Tibial nerve (tissue), 4 donors: ENCODE measurements around the gene INSIG1. TPM values are rescaled to one million over a fixed set of nuclear protein-coding genes. Genes with fewer than 3 reads are reported as not detected.

Experiments
- DNase-seq, 2 donors: peaks; one replicate each; pipeline ENCODE4 v3.0.0-alpha.2; 2019; ENCODE audit warnings: low spot score in 2 of 2
- H3K27ac ChIP-seq, 4 donors: fragments of 200-600 bp; sonication (generic) in 3 of 4; one replicate each; pipeline ENCODE4 v1.5.1; 2017 to 2019; ENCODE audit warnings: mild to moderate bottlenecking in 1 of 4
- H3K27me3 ChIP-seq, 2 donors: fragments of 200-600 bp; sonication (generic) in 1 of 2; one replicate each; pipeline versions ENCODE4 v1.5.1 to v1.6.0; 2017 to 2019
- H3K36me3 ChIP-seq, 3 donors: fragments of 200-600 bp; sonication (generic); one replicate each; pipeline ENCODE4 v1.5.1; 2018 to 2019
- H3K4me1 ChIP-seq, 4 donors: fragments of 200-600 bp; sonication (generic) in 3 of 4; one replicate each; pipeline ENCODE4 v1.5.1; 2017 to 2019
- H3K4me3 ChIP-seq, 4 donors: fragments of 200-600 bp; sonication (generic) in 3 of 4; one replicate each; pipeline ENCODE4 v1.5.1; 2017 to 2019; ENCODE audit warnings: mild to moderate bottlenecking in 1 of 4, moderate library complexity in 1 of 4
- H3K9me3 ChIP-seq, 4 donors: fragments of 200-600 bp; sonication (generic) in 3 of 4; one replicate each; pipeline ENCODE4 v1.5.1; 2017 to 2019
- EP300 ChIP-seq, 2 donors: sonication (generic); formaldehyde crosslinking; IDR thresholded peaks; one replicate each; pipeline ENCODE4 v1.6.1; 2017; ENCODE audit warnings: antibody characterized with exemption in 2 of 2, mild to moderate bottlenecking in 1 of 2
- POLR2A ChIP-seq, 2 donors: fragments of 450-650 bp; IDR thresholded peaks; one replicate each; pipeline ENCODE4 v1.6.1; 2017; ENCODE audit warnings: antibody characterized with exemption in 2 of 2, mild to moderate bottlenecking in 2 of 2, moderate library complexity in 2 of 2
- WGBS, 2 donors: methylation state at CpG; one replicate each; pipeline ENCODE4 v1.1.5; 2018; 5-methylcytosine and 5-hydroxymethylcytosine counted together
- total RNA-seq, 4 donors: library from RNA; depleted of rRNA; stranded (reverse); fragments of >200 nt; gene quantifications; one replicate each; pipeline ENCODE4 v1.1.0, GENCODE V29; 2016
- TF ChIP-seq, protein P1 (sequence below), 5 experiments: fragments of 200-600 bp in 3 of 5; fragments of 450-650 bp in 2 of 5; sonication (generic) in 3 of 5; IDR thresholded peaks; one replicate each; pipeline ENCODE4 v1.5.1; 2016 to 2019; ENCODE audit warnings: antibody characterized with exemption in 5 of 5, mild to moderate bottlenecking in 3 of 5, moderate library complexity in 2 of 5

INSIG1 gene
- total RNA-seq, 4 donors from 2014 or later = 66.9 to 91.7 (median 80.5) TPM

GRCh38 chr7:155312633-155313032, 15.0 kb downstream of the INSIG1 start:
- no peaks in the 10 kb centered on the region for H3K27me3 ChIP-seq
- no peaks in the 10 kb centered on the region for H3K9me3 ChIP-seq
- no peak for DNase-seq
- 77 to 79% methylated on average over 7 of the region's 7 CpGs for WGBS, 2 donors
- no peak overlapping the region for H3K4me3 ChIP-seq
- H3K4me1 ChIP-seq = no peaks in the 10 kb centered on the region
- no peak overlapping the region for H3K27ac ChIP-seq
- TF ChIP-seq, protein P1, sequence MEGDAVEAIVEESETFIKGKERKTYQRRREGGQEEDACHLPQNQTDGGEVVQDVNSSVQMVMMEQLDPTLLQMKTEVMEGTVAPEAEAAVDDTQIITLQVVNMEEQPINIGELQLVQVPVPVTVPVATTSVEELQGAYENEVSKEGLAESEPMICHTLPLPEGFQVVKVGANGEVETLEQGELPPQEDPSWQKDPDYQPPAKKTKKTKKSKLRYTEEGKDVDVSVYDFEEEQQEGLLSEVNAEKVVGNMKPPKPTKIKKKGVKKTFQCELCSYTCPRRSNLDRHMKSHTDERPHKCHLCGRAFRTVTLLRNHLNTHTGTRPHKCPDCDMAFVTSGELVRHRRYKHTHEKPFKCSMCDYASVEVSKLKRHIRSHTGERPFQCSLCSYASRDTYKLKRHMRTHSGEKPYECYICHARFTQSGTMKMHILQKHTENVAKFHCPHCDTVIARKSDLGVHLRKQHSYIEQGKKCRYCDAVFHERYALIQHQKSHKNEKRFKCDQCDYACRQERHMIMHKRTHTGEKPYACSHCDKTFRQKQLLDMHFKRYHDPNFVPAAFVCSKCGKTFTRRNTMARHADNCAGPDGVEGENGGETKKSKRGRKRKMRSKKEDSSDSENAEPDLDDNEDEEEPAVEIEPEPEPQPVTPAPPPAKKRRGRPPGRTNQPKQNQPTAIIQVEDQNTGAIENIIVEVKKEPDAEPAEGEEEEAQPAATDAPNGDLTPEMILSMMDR (IDR thresholded peaks at IDR 0.05) = no peak
- TF ChIP-seq POLR2A (IDR thresholded peaks at IDR 0.05) (no peak), EP300 (IDR thresholded peaks at IDR 0.05) (no peak)
- H3K36me3 ChIP-seq = peaks cover 3 to 36% (median 9%) of the 10 kb centered on the region in 3 donors

- WGBS, 2 donors = 88 to 90% methylated on average over 8 of the region's 8 CpGs
Observed at GRCh38 chr7:155313096-155313495, 15.4 kb downstream of the INSIG1 start.

DNA sequence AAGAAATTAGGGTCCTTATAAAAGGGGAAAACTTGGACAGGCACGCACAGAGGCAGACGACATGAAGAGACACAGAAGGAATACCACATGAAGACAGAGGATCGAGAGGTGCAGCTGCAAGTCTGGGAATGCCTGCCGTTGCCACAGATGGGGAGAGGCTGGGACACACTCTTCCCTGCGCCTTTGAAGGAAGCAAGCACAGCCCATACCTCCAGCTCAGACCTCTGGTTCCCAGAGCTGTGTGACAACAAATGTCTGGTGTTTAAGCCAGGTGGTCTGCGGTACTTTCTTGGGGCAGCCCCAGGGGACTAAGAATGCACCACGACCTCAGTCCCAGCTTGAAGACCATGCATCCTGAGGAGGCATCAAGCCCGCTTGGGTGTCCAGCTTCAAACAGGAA, 18.3 kb downstream of the INSIG1 start:
- TF ChIP-seq, protein P1 (IDR thresholded peaks at IDR 0.05) = no peak
- no peak for TF ChIP-seq EP300 (IDR thresholded peaks at IDR 0.05)
- 67 to 79% methylated on average over 7 to 8 of the region's 8 CpGs for WGBS, 2 donors

More at GRCh38 chr7:155313096-155313495, 15.4 kb downstream of the INSIG1 start:
- DNase-seq = no peak
- Histone ChIP-seq H3K36me3 (peaks cover 3 to 32% (median 8%) of the 10 kb centered on the region in 3 donors), H3K4me3 (no peak overlapping the region), H3K4me1 (no peaks in the 10 kb centered on the region), H3K9me3 (no peaks in the 10 kb centered on the region), H3K27ac (no peak overlapping the region), H3K27me3 (no peaks in the 10 kb centered on the region)
- TF ChIP-seq EP300 (IDR thresholded peaks at IDR 0.05) (no peak), POLR2A (IDR thresholded peaks at IDR 0.05) (no peak)
- TF ChIP-seq, protein P1 (IDR thresholded peaks at IDR 0.05) = no peak

DNA sequence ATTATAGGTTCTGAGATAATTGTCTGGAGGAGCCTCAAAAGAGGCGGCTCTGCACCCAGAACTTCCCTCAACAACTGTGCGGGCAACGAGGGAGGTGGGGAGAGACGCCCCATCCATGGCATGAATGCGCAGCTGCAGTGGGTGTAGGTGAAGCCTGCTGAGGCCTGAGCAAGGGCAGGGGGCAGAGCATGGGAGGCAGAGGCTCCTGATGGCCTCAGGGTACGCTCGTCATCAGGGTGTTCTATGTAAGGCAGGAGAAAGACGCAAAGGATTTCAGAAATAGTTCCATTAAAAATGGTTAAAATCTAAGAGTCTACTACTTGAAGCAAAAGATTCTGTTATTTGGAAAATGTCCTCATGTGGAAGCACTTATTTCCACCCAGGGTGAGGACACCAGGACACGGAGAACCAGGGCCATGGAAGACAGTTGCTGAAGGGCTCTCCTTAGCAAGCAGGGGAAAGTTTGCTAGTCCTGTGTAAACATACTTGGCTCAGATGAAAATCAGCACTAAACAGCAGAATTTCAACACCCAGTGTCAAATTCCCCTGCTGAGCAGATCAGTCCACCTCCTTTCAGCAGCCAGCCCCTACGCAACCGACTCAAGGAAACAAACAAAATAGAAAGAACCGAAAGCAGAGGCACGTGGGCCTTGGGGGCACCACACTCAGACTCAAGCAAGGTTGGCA, 18.9 kb downstream of the INSIG1 start:
- Histone ChIP-seq H3K27me3 (no peaks in the 10 kb centered on the region), H3K9me3 (no peaks in the 10 kb centered on the region), H3K27ac (no peak overlapping the region), H3K4me1 (no peaks in the 10 kb centered on the region), H3K36me3 (peaks cover 0 to 4% (median 0%) of the 10 kb centered on the region in 3 donors), H3K4me3 (no peak overlapping the region)
- 79 to 81% methylated on average over 13 of the region's 13 CpGs for WGBS, 2 donors
- no peak for TF ChIP-seq EP300 (IDR thresholded peaks at IDR 0.05)
- no peak for DNase-seq

More for the DNA sequence above, 18.3 kb downstream of the INSIG1 start:
- no peak overlapping the region for H3K4me3 ChIP-seq
- no peaks in the 10 kb centered on the region for H3K9me3 ChIP-seq
- H3K36me3 ChIP-seq = peaks cover 0 to 6% (median 0%) of the 10 kb centered on the region in 3 donors
- DNase-seq = no peak
- H3K4me1 ChIP-seq = no peaks in the 10 kb centered on the region
- no peaks in the 10 kb centered on the region for H3K27me3 ChIP-seq
- no peak overlapping the region for H3K27ac ChIP-seq

GRCh38 chr7:155317114-155317434, 19.4 kb downstream of the INSIG1 start:
- no peak for DNase-seq
- no peaks in the 10 kb centered on the region for H3K4me1 ChIP-seq
- no peak overlapping the region for H3K27ac ChIP-seq
- TF ChIP-seq POLR2A (IDR thresholded peaks at IDR 0.05) (no peak), EP300 (IDR thresholded peaks at IDR 0.05) (no peak)
- TF ChIP-seq, protein P1 (IDR thresholded peaks at IDR 0.05) = no peak
- WGBS, 2 donors = 90 to 98% methylated on average over 3 of the region's 3 CpGs
- H3K4me3 ChIP-seq = no peak overlapping the region
- peaks cover 0 to 4% (median 0%) of the 10 kb centered on the region in 3 donors for H3K36me3 ChIP-seq
- H3K9me3 ChIP-seq = no peaks in the 10 kb centered on the region
- no peaks in the 10 kb centered on the region for H3K27me3 ChIP-seq
